Activated CD4-positive, alpha-beta T cell treated with anti-CD3 and anti-CD28 coated beads for 24 hours (primary cell): ENCODE data around the gene KLHL12.
"Not testable (repeated sequence)": the region's sequence is repeated elsewhere in the genome, so short reads cannot be mapped to it uniquely, and the experiment has no call there.

Source experiments
- DNase-seq, 2 donors: peaks; one replicate each; pipeline ENCODE4 v3.0.0-alpha.2; 2020; ENCODE audit warnings: low read depth in 2 of 2

KLHL12 gene

DNA sequence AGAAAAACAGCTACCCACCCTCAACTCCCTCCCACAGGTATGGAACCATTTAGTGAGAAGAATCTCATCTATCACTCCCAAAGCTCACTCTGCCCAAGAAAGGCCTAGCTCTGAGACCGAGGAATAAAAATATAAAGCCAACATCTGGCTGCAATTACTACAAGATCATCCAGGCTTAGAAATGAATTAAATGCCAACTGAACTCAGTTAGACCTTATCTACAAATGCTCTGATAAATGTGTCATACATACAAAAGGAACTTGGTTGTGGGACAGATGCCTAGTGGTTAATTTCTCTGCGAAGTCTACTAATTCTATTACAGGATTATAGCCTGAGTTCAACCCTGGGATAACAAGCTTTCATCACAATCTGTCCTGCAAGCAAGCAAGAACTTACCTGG is 24.4 kb upstream of the KLHL12 start:
- no peak for DNase-seq

DNA sequence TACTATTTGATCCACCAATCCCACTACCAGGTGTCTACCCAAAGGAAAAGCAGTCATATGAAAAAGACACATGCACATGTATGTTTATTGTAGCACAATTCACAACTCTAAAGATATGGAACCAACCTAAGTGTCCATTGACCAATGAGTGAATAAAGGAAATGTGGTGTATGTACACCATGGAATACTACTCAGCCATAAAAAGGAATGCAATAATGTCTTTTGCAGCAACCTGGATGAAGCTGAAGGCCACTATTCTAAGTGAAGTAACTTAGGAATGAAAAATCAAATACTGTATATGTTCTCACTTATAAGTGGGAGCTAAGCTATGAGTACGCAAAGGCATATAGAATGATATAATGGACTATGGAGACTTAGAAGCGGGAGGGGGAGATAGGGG is 18.4 kb upstream of the KLHL12 start:
- DNase-seq, result no peak

- DNase-seq, result no peak
These were observed 17.4 kb upstream of the KLHL12 start for GRCh38 chr1:202944438-202944921.

DNA sequence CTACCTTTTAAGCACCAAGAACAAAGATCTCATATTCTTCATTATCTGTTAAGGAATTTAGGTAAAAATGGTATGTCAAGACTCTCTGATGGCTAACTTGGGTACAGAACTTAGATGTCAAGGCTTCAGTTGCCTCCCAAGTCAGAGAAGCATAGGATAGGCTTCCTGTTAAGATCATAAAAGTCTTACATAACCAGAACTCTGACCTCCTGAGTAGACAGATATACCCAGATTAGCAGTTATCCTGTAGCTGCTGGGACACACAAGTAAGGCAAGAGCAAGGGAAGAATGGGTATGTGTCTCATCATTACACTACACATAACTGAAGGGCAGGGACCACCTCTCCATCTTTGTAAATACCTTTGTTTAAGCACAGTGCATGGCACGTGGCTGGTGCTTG is 15.4 kb upstream of the KLHL12 start:
- no peak for DNase-seq

DNA sequence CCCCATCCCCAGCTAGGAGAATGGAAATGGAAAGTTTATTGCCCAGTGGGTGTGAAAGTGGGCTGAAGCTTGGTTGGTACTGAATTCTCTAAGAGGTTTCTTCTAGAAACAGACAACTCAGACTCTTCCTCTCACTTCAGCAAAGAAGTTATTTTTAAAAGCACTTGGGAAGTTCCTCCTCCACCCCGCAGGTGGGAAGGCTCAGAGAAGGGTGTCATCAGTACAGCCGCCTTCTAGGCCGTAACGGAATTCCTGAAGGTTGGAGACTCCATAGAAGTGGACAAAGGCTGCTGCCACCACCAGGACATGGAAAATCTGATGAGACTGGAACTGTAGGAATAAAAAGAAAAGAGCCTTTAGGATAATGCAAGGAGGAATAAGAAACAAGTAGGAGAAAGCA is 14.3 kb upstream of the KLHL12 start:
- no peak for DNase-seq

GRCh38 chr1:202940561-202940960 is 13.5 kb upstream of the KLHL12 start:
- no peak for DNase-seq

DNA sequence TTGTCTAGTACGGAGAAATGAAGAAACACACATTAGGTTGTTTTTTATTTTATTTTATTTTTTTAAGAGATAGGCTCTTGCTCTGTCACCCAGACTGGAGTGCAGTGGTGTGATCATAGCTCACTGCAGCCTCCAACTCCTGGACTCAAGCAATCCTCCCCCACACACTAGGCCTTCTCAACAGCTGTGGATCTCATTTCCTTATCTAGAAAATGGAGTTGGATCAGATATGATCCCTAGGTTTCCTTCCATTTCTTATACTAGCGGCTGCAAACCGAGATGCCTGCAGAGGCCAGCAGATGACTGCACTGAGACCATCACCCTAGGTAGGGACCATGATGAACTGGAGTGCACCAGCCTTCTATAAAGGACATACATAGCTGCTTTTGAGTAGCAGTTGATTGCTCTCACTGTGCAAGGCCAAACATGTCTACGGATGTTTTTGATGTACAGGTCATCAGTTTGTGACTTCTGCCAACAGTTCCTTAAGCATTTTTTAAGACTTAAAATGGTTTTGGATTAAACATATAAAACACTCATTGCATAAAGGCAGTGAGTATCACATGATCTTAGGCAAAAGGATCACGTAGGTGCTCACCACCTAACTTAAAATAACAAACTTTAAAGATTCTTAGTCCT is 11.4 kb upstream of the KLHL12 start:
- no peak for DNase-seq

GRCh38 chr1:202936409-202936808 is 9.4 kb upstream of the KLHL12 start:
- DNase-seq, result not testable (repeated sequence)

- no peak for DNase-seq
These were observed 8.8 kb upstream of the KLHL12 start for GRCh38 chr1:202935844-202936243.

DNA sequence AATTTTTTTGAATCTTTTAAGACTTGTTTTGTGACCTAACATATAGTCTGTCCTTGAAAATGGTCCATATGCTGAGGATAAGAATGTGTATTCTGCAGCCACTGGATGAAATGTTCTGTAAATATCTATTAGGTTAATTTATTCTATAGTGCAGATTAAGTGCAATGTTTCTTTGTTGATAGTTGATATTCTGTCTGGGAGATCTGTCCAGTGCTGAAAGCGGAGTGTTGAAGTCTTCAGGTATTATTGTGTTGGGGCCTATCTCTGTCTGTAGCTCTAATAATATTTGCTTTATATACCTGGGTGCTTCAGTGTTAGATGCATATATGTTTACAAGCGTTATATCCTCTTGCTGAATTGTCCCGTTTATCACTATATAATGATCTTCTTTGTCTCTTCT is 7.7 kb upstream of the KLHL12 start:
- DNase-seq, result no peak

GRCh38 chr1:202932476-202932875 is 5.4 kb upstream of the KLHL12 start:
- no peak for DNase-seq

DNA sequence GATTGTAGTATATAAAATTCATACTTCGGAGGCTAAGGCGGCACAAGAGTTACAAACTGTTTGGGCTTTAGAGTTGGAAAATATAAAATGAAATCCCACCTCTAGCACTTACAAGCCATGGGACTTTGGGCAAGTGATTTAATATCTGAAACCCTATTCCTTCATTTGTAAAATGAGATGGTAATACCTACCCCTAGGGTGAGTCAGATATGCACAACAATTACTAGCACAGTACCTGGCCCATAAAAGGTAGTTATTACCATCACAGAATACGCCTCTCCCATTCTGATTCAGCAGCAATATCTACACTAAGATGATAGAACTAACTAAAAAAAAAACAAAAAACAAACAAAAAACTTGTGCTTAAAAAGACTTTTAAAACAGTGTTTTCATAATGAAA is 3.5 kb downstream of the KLHL12 start:
- DNase-seq, result no peak

GRCh38 chr1:202919615-202920014 is 7.4 kb downstream of the KLHL12 start:
- no peak for DNase-seq

- no peak for DNase-seq
These were observed 11.9 kb downstream of the KLHL12 start for GRCh38 chr1:202915146-202915545.

GRCh38 chr1:202912476-202912875 is 14.6 kb downstream of the KLHL12 start:
- DNase-seq, result not testable (repeated sequence)

- DNase-seq, result no peak
These were observed 17.5 kb downstream of the KLHL12 start for GRCh38 chr1:202909494-202909893.

DNA sequence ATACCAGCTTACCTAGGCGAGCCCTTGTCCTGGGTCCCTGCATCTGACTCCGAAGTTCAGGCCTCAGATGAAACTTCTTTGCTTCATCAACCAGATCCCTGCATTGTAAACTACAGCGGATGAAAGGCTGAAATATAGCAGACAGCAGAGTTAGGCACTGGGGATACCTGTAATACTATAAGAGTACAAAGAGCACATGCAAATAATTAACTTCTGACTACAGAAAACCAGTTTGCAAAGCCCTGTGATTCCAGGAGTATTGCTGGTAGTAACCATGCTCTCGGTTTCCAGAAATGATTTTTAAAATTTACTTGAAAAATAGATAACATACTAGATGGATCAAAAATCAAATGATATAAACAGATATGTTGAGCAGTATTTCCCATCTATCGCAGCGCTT is 18.0 kb downstream of the KLHL12 start:
- no peak for DNase-seq

DNA sequence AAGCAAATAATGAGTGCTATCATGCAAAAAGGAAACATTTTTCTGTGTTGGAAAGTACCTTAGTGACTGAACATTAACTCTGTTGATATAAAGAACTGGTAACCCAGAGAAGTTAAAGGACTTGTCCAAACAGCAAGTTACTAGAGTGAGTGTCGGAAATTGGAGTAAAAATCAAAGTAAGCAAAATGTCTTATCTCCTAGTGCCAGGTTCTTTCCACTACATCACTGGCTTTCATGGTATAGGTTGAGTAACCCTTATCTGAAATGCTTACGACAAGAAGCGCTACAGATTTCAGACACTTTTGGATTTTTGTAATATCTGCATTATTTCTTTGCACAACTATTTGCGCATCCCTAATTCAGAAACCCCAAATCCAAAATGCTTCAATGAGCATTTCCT is 21.7 kb downstream of the KLHL12 start:
- no peak for DNase-seq

DNA sequence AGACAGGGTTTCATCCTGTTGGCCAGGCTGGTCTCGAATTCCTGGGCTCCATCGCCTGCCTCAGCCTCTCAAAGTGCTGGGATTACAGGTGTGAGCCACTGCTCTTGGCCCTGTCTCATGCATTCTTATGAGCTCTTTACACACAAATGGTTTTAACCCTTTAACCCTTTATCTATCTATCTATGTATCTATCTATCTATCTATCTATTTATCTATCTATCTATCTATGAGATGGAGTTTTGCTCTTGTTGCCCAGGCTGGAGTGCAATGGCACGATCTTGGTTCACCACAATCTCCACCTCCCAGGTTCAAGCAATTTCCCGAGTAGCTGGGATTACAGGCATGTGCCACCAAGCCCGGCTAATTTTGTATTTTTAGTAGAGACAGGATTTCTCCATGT is 23.2 kb downstream of the KLHL12 start:
- not testable (repeated sequence) for DNase-seq

DNA sequence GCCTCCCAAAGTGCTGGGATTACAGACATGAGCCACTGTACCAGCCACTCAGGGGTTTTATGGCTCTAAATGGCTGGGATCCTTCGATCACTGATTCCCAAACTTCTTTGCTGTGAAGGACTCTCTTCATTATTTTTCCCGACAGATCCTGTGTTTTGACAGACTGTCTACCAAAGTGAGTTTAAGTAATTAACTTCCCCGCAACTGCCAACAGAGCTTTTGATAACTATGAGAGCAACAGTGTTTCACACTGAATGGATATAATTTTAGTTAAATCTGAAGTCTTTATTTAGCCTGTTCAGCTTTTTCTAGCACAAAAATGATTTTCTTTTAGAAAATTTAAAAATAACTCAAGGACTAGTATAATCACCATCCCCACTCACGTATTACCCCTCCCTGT is 25.5 kb downstream of the KLHL12 start:
- DNase-seq, result no peak

GRCh38 chr1:202892501-202892900 is 34.5 kb downstream of the KLHL12 start:
- no peak for DNase-seq

GRCh38 chr1:202890392-202890791 is 36.6 kb downstream of the KLHL12 start:
- no peak for DNase-seq

GRCh38 chr1:202888531-202889360 is 38.3 kb downstream of the KLHL12 start, which contains the start of gene RABIF:
Gene RABIF (minus strand): TSS chr1:202889149. CDS start chr1:202889098, 51 bp downstream.
- DNase-seq, result peak; percentile 94 to 95
